Measurements from ENCODE around the gene PDIA5.

PDIA5 gene

DNA sequence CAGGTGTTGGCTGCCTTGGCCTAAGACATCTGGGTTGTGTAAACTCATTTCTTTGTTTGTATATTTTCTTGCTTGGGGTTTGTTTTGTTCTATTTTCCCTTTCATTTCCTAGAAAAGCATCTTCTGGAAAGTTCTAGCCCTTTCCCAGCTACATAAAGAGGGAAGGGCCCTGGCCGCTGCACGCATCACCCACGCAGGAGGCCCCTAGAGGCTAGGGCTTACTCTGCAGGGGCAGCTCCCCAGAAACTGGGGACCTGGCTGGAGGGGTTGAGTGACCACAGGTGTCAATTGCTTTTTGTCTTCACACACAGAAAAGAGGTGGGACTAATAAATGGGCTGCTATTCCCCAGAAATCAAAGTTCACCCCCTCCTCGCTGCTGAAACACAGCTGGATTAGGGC is 52.6 kb downstream of the PDIA5 start:
- DNase-seq (ENCODE audit: low read depth, low spot score) = no peak

DNA sequence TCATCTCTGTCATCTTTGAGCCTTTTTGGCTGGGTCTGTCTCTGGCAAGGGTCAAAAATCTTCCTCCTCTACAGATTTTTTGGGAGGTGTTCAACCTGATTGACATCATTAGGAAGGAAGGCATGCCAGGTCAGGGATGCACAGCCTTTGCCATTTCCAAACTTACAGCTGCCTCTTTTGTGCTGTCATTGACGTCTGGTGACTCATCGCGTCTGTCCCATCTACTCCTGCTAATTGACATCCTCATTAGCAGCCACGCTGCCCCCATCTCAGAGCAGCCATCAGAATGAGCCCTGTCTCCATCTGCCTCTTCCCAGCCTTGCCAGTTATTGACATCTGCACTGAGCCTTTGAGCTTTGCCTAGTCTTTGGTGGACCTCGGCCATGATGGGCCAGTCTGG is 53.0 kb downstream of the PDIA5 start:
- no peak for DNase-seq (ENCODE audit: low read depth, low spot score)
- TF ChIP-seq FOXP2 (optimal IDR thresholded peaks at IDR 0.05; ENCODE audit: control extremely low read depth, extremely low read length, insufficient read depth) (no peak), POLR2AphosphoS5 (IDR thresholded peaks at IDR 0.05; ENCODE audit: borderline replicate concordance, low read depth, low read length) (no peak), EZH2 (IDR thresholded peaks at IDR 0.05) (no peak)
- Histone ChIP-seq H3K9ac (ENCODE audit: insufficient read length) (no peak overlapping the region), H3K4me3 (no peak overlapping the region), H3K27ac (no peak overlapping the region), H3K9me3 (ENCODE audit: low read depth, low read length) (no peaks in the 10 kb centered on the region), H3K36me3 (ENCODE audit: insufficient read depth, low read length) (peaks cover 94% of the 10 kb centered on the region)

More for the DNA sequence above, 52.6 kb downstream of the PDIA5 start:
- H3K36me3 ChIP-seq (ENCODE audit: insufficient read depth, low read length) = peaks cover 94% of the 10 kb centered on the region
- TF ChIP-seq POLR2AphosphoS5 (IDR thresholded peaks at IDR 0.05; ENCODE audit: borderline replicate concordance, low read depth, low read length) = no peak
- no peak for TF ChIP-seq FOXP2 (optimal IDR thresholded peaks at IDR 0.05; ENCODE audit: control extremely low read depth, extremely low read length, insufficient read depth)
- no peak for TF ChIP-seq EZH2 (IDR thresholded peaks at IDR 0.05)
- no peak overlapping the region for H3K9ac ChIP-seq (ENCODE audit: insufficient read length)
- H3K4me3 ChIP-seq = no peak overlapping the region
- no peaks in the 10 kb centered on the region for H3K9me3 ChIP-seq (ENCODE audit: low read depth, low read length)
- no peak overlapping the region for H3K27ac ChIP-seq

DNA sequence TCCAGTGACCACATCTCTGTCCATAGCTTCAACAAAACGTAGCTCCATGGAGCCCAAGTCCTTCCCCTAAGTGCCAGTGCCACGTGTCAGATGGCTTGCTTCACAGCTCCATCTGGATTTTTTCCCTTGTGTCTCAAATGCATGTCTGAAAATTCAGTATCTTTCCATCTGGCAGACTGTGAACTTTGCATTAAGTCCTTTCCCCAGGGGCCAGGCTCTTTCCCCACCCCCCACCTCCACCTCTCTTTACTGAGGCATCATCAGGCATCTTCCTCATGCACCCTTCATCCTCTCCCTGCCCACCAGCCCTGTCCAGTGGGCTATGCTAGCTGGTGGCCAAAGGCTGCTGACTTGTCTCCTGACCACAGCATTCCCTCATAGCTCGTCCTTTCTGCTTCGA is 53.7 kb downstream of the PDIA5 start:
- H3K36me3 ChIP-seq (ENCODE audit: insufficient read depth, low read length) = peaks cover 94% of the 10 kb centered on the region
- no peak overlapping the region for H3K4me3 ChIP-seq
- no peak overlapping the region for H3K27ac ChIP-seq
- TF ChIP-seq FOXP2 (optimal IDR thresholded peaks at IDR 0.05; ENCODE audit: control extremely low read depth, extremely low read length, insufficient read depth) (no peak), POLR2AphosphoS5 (IDR thresholded peaks at IDR 0.05; ENCODE audit: borderline replicate concordance, low read depth, low read length) (no peak), EZH2 (IDR thresholded peaks at IDR 0.05) (no peak)
- H3K9ac ChIP-seq (ENCODE audit: insufficient read length) = no peak overlapping the region
- DNase-seq (ENCODE audit: low read depth, low spot score) = no peak
- H3K9me3 ChIP-seq (ENCODE audit: low read depth, low read length) = no peaks in the 10 kb centered on the region

DNA sequence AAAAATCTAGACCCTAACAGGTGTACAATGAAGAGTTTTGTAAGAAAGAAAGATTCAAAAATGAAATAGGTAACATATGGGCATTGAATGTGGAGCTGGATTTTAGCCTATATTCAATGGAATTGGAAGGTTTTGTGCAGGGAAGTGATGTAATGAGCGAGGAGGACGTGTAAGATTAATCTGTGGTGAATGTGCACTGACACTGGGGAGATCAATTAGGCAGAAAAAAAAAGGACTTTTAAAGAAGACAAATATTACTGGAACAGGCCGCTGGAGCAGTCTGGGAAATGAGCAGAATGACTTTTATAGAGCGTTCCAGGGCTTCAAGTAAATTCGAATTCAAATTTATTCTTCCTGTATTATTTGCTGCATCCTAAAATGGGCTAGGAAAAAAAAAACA is 55.2 kb downstream of the PDIA5 start:
- Histone ChIP-seq H3K4me3 (no peak overlapping the region), H3K36me3 (ENCODE audit: insufficient read depth, low read length) (peaks cover 97% of the 10 kb centered on the region), H3K9me3 (ENCODE audit: low read depth, low read length) (no peaks in the 10 kb centered on the region), H3K27ac (no peak overlapping the region), H3K9ac (ENCODE audit: insufficient read length) (no peak overlapping the region)
- TF ChIP-seq FOXP2 (optimal IDR thresholded peaks at IDR 0.05; ENCODE audit: control extremely low read depth, extremely low read length, insufficient read depth) (no peak), POLR2AphosphoS5 (IDR thresholded peaks at IDR 0.05; ENCODE audit: borderline replicate concordance, low read depth, low read length) (no peak), EZH2 (IDR thresholded peaks at IDR 0.05) (no peak)
- no peak for DNase-seq (ENCODE audit: low read depth, low spot score)

DNA sequence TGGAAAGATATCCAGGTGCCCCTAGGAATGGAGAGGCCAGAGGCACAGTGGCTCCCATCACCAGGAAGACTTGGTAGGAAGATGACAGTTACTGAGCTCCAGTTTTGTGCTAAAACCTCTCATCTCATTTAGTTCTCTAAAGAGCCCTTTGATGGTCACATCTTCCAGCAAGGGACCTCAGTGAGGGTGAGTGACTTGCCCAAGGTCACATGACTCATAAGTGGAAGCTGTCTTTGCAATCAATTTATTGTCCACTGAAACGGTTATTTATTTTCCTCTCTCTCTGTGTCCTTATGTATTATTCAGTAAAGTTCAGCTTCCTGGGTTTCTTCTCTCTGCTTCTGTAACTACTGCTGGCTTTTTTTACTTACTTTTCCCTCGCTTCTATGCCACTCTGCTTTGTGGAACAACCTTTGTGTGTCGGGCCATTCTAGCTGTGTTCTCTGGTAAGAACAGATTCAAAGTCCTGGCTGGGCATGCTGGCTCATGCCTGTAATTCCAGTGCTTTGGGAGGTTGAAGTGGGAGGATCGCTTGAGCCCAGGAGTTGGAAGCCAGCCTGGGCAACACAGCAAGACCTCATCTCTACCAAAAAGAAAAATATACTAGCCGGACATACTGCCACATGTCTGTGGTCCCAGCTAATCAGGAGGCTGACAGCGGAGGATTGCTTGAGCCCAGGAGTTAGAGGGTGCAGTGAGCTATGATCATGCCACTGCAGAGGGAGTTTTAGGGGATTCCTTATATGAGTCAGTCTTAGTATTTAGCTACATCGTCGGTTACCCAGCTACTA is 55.9 kb downstream of the PDIA5 start:
- no peaks in the 10 kb centered on the region for H3K9me3 ChIP-seq (ENCODE audit: low read depth, low read length)
- peaks cover 100% of the 10 kb centered on the region for H3K36me3 ChIP-seq (ENCODE audit: insufficient read depth, low read length)
- no peak for DNase-seq (ENCODE audit: low read depth, low spot score)
- no peak overlapping the region for H3K27ac ChIP-seq
- H3K4me3 ChIP-seq = no peak overlapping the region
- no peak for TF ChIP-seq FOXP2 (optimal IDR thresholded peaks at IDR 0.05; ENCODE audit: control extremely low read depth, extremely low read length, insufficient read depth)
- no peak for TF ChIP-seq POLR2AphosphoS5 (IDR thresholded peaks at IDR 0.05; ENCODE audit: borderline replicate concordance, low read depth, low read length)
- TF ChIP-seq EZH2 (IDR thresholded peaks at IDR 0.05) = no peak
- no peak overlapping the region for H3K9ac ChIP-seq (ENCODE audit: insufficient read length)

DNA sequence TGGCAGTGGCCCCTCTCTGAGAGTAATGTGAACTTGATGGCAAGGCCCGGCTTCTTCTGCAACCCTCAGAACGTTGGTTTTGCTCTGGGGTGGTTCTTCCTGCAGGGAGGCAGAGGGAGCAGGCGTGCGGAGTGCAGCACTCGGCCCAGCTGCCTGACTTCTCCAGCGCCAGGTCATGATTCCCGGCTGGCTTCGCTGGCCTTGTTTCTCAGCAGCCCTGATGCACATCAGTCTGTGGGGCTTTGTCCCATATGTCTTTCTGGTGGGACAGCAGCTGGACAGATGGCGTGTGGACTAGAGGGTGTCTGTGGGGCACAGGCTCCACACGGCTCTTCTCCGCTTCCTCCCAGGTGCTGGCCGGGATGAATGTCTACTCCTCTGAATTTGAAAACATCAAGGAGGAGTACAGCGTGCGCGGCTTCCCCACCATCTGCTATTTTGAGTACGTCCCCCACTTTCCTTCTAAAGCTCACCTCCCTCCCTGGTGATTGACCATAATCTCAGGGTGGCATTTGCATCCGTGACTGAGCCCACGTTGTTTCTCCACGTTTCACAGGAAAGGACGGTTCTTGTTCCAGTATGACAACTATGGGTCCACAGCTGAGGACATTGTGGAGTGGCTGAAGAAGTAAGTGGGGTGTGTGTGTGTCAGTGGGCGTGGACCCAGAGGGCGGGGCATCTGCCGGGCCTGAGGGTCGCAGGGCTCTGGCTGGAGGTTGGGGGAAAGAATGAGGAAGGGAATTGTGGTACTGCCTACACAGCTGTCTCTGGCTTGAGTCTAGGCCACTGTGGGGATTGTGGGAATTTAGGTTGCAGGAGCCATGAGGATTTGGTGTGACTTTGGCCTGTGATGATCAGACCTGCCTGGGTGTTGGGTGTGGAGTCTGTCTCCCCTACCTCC is 57.1 kb downstream of the PDIA5 start:
- TF ChIP-seq POLR2AphosphoS5 (IDR thresholded peaks at IDR 0.05; ENCODE audit: borderline replicate concordance, low read depth, low read length) (no peak), EZH2 (IDR thresholded peaks at IDR 0.05) (no peak), FOXP2 (optimal IDR thresholded peaks at IDR 0.05; ENCODE audit: control extremely low read depth, extremely low read length, insufficient read depth) (no peak)
- no peaks in the 10 kb centered on the region for H3K9me3 ChIP-seq (ENCODE audit: low read depth, low read length)
- H3K4me3 ChIP-seq = no peak overlapping the region
- H3K9ac ChIP-seq (ENCODE audit: insufficient read length) = no peak overlapping the region
- no peak for DNase-seq (ENCODE audit: low read depth, low spot score)
- no peak overlapping the region for H3K27ac ChIP-seq
- H3K36me3 ChIP-seq (ENCODE audit: insufficient read depth, low read length) = peaks cover 98% of the 10 kb centered on the region

DNA sequence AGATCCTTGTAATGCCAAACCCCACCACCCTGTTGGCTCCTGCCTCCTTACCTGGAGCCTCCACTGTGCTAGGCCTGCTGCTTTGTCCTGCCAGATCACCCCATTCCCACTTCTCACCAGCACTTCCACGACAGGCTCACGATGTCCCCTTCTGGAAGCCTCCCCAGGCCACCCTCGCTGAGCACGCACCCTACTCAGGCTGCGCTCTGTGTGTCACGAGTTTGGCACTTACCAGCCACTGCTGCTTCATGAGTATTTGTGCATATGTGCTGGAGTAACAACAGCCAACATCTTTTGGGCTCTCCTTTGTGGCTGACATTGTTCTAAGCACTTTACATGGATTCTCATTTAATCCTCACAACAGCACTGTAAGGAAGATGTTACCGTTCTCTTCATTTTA is 58.1 kb downstream of the PDIA5 start:
- peaks cover 98% of the 10 kb centered on the region for H3K36me3 ChIP-seq (ENCODE audit: insufficient read depth, low read length)
- no peak for DNase-seq (ENCODE audit: low read depth, low spot score)
- 0 out of 2 replicates have a peak overlapping the region, but pooled peaks have one; percentile 14 for H3K27ac ChIP-seq
- H3K9me3 ChIP-seq (ENCODE audit: low read depth, low read length) = no peaks in the 10 kb centered on the region
- H3K9ac ChIP-seq (ENCODE audit: insufficient read length) = no peak overlapping the region
- TF ChIP-seq FOXP2 (optimal IDR thresholded peaks at IDR 0.05; ENCODE audit: control extremely low read depth, extremely low read length, insufficient read depth) = no peak
- TF ChIP-seq POLR2AphosphoS5 (IDR thresholded peaks at IDR 0.05; ENCODE audit: borderline replicate concordance, low read depth, low read length) = no peak
- TF ChIP-seq EZH2 (IDR thresholded peaks at IDR 0.05) = no peak
- H3K4me3 ChIP-seq = no peak overlapping the region

DNA sequence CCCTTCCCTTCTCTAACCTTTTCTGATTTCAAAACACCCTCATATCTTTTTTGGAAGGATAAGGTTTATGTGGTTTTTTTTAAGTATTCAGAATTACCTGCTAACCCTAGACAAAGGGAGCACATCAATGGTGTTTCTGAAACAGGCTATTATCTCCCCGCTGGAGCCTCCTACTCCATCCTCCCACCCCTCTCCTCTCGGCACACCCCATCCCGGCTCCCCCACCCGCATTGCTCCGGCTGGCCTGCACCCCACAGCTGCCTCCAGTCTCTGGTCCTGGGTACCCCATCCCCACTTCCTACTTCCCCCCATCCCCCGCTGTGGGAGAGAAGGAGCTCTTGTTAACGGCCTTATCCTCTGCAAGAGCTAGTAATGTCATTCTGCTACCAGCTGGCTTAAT is 59.2 kb downstream of the PDIA5 start:
- no peak overlapping the region for H3K9ac ChIP-seq (ENCODE audit: insufficient read length)
- H3K9me3 ChIP-seq (ENCODE audit: low read depth, low read length) = no peaks in the 10 kb centered on the region
- H3K36me3 ChIP-seq (ENCODE audit: insufficient read depth, low read length) = peaks cover 97% of the 10 kb centered on the region
- no peak for TF ChIP-seq POLR2AphosphoS5 (IDR thresholded peaks at IDR 0.05; ENCODE audit: borderline replicate concordance, low read depth, low read length)
- TF ChIP-seq FOXP2 (optimal IDR thresholded peaks at IDR 0.05; ENCODE audit: control extremely low read depth, extremely low read length, insufficient read depth) = no peak
- no peak for TF ChIP-seq EZH2 (IDR thresholded peaks at IDR 0.05)
- H3K4me3 ChIP-seq = no peak overlapping the region
- 0 out of 2 replicates have a peak overlapping the region, but pooled peaks have one; percentile 19 for H3K27ac ChIP-seq
- DNase-seq (ENCODE audit: low read depth, low spot score) = no peak

Measured in SK-N-MC (cell line).